ENCODE measurements around the gene C3orf22. TPM values are rescaled to one million over a fixed set of nuclear protein-coding genes. Genes with fewer than 3 reads are reported as not detected.

The C3orf22 gene
- total and polyA plus RNA-seq, 9 of the 15 experiments (the other 6 are each of a cell fraction or from before 2014, with no cell fraction given), result not detected

- no TSS peak for BruUV-seq (replicated peaks)
- Histone ChIP-seq H3K9me1 (ENCODE audit: control insufficient read depth, insufficient read depth, low read length) (no peaks in the 10 kb centered on the region), H3K9me3 (replicated peaks; ENCODE audit: control insufficient read depth, insufficient read depth, low read depth, low read length) (no peaks in the 10 kb centered on the region), H2AFZ (ENCODE audit: low read depth, low read length) (no peak overlapping the region), H3K36me3 (ENCODE audit: control insufficient read depth, insufficient read depth, low read length) (no peaks in the 10 kb centered on the region), H3K79me2 (ENCODE audit: control insufficient read depth, insufficient read depth, low read length) (no peaks in the 10 kb centered on the region), H3K9ac (ENCODE audit: insufficient read depth in 1 of 2, low read depth in 2 of 2, low read length in 2 of 2) (no peak overlapping the region), H3K4me3 (no peak overlapping the region), H3K4me2 (ENCODE audit: insufficient read depth, low read length) (no peak overlapping the region), H3K27ac (ENCODE audit: extremely low read depth, low read depth, low read length) (no peak overlapping the region), H3K27me3 (ENCODE audit: control insufficient read depth in 2 of 2, insufficient read depth in 2 of 2, low read length in 2 of 2) (peaks cover 0 to 10% of the 10 kb centered on the region in 2 experiments; a peak in 1 of 5 replicates), H3K4me1 (replicated peaks in 1 of 2; ENCODE audit: control insufficient read depth in 2 of 2, insufficient read depth in 2 of 2, low read length in 2 of 2) (peaks cover 0 to 3% of the 10 kb centered on the region in 2 experiments; a peak in 2 of 5 replicates), H4K20me1 (replicated peaks; ENCODE audit: control insufficient read depth, insufficient read depth, low read length) (no peaks in the 10 kb centered on the region)
- in situ Hi-C loops (cut with MboI) (no loop called here), intact Hi-C loops (cut with micrococcal nuclease) (no loop called here)
- DNase-seq (ENCODE audit: extremely low read depth in 1 of 4, low spot score in 3 of 4) (no peak), ATAC-seq (no peak), FAIRE-seq (no peak)
- ChIA-PET CTCF (ENCODE audit: low intra/inter-chr PET ratio) (no interaction called here), POLR2A (no interaction called here)
- TF ChIP-seq ZHX1 (conservative IDR thresholded peaks at IDR 0.05; ENCODE audit: low read length), result no peak
- TF ChIP-seq ZNF140 (CRISPR knock-in tag; IDR thresholded peaks at IDR 0.05), result no peak
- no peak for TF ChIP-seq ZEB2 (IDR thresholded peaks at IDR 0.05)
- no peak for TF ChIP-seq SIRT6 (IDR thresholded peaks at IDR 0.05; ENCODE audit: low read depth, low read length)
- no peak for TF ChIP-seq SAFB (IDR thresholded peaks at IDR 0.05; ENCODE audit: borderline replicate concordance, low read depth, low read length)
- TF ChIP-seq, protein P1, sequence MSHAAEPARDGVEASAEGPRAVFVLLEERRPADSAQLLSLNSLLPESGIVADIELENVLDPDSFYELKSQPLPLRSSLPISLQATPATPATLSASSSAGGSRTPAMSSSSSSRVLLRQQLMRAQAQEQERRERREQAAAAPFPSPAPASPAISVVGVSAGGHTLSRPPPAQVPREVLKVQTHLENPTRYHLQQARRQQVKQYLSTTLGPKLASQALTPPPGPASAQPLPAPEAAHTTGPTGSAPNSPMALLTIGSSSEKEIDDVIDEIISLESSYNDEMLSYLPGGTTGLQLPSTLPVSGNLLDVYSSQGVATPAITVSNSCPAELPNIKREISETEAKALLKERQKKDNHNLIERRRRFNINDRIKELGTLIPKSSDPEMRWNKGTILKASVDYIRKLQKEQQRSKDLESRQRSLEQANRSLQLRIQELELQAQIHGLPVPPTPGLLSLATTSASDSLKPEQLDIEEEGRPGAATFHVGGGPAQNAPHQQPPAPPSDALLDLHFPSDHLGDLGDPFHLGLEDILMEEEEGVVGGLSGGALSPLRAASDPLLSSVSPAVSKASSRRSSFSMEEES (CRISPR knock-in tag; IDR thresholded peaks at IDR 0.05), result no peak
- no peak for TF ChIP-seq ARHGAP35 (IDR thresholded peaks at IDR 0.05; ENCODE audit: partially characterized antibody)
- TF ChIP-seq, protein P2, sequence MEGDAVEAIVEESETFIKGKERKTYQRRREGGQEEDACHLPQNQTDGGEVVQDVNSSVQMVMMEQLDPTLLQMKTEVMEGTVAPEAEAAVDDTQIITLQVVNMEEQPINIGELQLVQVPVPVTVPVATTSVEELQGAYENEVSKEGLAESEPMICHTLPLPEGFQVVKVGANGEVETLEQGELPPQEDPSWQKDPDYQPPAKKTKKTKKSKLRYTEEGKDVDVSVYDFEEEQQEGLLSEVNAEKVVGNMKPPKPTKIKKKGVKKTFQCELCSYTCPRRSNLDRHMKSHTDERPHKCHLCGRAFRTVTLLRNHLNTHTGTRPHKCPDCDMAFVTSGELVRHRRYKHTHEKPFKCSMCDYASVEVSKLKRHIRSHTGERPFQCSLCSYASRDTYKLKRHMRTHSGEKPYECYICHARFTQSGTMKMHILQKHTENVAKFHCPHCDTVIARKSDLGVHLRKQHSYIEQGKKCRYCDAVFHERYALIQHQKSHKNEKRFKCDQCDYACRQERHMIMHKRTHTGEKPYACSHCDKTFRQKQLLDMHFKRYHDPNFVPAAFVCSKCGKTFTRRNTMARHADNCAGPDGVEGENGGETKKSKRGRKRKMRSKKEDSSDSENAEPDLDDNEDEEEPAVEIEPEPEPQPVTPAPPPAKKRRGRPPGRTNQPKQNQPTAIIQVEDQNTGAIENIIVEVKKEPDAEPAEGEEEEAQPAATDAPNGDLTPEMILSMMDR (IDR thresholded peaks at IDR 0.05 in 2 of 3, conservative IDR thresholded peaks at IDR 0.05 in 1 of 3; ENCODE audit: insufficient read depth in 2 of 3, low read depth in 1 of 3, low read length in 3 of 3), result no peak
- TF ChIP-seq ZNF644 (tag; IDR thresholded peaks at IDR 0.05; ENCODE audit: low read depth), result no peak
- no peak for TF ChIP-seq TARDBP (IDR thresholded peaks at IDR 0.05)
- no peak for TF ChIP-seq ZNF79 (CRISPR knock-in tag; IDR thresholded peaks at IDR 0.05; ENCODE audit: low read depth)
- TF ChIP-seq FUS (optimal IDR thresholded peaks at IDR 0.05; ENCODE audit: low read depth, low read length), result no peak
- TF ChIP-seq KLF6 (CRISPR knock-in tag; IDR thresholded peaks at IDR 0.05; ENCODE audit: borderline replicate concordance), result no peak
- no peak for TF ChIP-seq SMC3 (conservative IDR thresholded peaks at IDR 0.05; ENCODE audit: insufficient read depth, low read depth, low read length)
Observed at GRCh38 chr3:126533506-126533905, 25.2 kb downstream of the C3orf22 start.

Data from K562 (cell line).